HG03175 (cell line): ENCODE results near the gene DDX51.

ENCODE experiments used
- ATAC-seq: cut with Tn5 transposase; IDR thresholded peaks from one replicate; pipeline ENCODE4 v1.9.1; 2021; ENCODE audit warnings: mild to moderate bottlenecking, moderate library complexity; ENCODE audit not compliant: unreplicated experiment

The DDX51 gene

DNA sequence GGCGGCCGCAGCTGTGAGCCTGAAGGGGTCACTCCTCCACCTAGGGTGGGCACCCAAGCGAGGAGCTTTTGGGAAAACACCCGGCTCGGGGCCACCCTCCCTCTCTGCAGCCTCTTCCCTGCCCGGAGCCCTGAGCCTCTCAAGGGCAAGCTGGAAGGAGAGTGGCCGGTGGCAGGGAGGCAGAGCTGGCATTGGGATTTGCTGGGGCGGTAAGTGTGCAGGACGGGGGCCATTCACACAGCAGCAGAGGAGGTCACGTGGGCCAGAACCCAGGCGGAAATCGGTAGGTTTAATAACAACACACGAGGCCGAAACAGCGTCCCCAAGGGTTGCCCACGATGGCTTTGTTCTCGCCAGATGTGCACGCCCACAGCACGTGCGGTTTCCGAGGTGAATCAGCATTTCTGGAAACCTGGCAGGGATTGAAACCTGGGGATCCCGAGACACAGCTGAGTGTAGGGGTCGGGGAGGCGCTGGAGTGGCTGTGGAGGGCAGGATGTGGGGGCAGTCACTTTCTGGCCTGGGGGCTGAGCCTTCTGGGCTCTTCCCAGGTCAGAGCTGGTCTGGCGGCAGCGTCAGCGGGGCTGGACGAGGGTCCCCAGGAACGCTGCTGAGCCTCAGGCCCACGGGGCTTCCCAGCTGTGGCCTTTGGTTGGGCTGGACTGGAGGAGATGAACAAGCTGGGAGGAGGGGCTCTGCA, 23.6 kb upstream of the DDX51 start:
- ATAC-seq, result no peak

DNA sequence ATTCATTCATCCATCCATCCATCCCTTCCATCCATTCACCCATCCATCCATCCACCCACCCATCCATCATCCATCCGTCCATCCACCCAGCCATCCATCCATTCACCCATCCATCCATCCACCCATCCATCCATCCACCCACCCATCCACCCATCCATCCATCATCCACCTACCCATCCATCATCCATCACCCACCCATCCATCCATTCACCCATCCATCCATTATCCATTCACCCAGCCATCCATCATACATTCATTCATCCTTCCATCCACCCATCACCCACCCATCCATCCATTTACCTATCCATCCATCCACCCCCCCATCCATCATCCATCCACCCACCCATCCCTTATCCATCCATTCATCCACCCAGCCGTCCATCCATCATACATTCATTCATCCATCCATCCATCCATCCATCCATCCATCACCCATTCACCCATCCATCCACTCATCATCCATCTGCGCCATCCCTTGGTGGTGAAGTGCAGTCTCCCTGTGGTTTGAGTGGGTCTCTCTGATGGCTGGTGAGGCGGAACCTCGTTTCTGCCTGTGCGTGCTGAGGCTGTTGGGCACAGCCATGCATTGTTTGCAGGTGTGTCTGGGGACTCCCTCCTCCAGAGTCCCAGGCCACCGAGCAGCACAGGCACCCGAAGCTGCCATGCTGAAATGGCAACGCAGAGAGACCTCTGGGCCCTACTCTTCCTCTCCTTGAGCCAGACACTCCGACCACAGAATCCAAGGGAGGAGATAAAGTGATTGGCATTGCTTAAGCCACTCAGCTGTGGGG, 22.9 kb upstream of the DDX51 start:
- no peak for ATAC-seq

DNA sequence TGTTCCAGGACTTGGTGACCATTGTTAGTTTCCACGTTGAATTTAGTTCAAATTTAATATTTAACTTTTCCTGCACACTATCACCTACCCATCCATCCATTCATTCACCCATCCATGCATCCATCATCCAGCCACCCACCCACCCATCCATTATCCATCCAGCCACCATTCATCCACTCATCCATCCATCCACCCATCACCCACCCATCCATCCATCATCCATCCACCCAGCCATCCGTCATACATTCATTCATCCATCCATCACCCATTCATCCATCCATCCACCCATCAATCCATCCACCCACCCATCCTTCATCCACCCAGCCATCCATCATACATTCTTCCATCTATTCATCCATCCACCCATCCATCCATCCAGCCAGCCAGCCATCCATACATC, 22.0 kb upstream of the DDX51 start:
- ATAC-seq, result no peak

DNA sequence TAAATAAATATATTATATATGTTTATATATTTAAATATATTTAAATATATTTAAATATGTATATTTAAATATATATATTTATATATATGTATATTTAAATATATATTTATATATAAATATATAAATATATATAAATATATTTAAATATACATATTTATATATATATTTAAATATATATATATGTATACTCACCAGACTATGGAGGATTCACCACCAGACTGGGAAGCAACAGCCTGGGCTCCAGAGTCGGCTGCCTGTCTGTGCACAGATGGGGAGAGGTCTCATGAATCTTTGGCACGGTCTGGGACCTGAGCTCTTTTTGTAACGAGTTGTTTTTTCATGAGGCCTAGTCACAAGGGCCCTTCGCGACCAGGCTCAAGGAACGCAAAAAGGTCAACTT, 21.5 kb upstream of the DDX51 start:
- no peak for ATAC-seq

DNA sequence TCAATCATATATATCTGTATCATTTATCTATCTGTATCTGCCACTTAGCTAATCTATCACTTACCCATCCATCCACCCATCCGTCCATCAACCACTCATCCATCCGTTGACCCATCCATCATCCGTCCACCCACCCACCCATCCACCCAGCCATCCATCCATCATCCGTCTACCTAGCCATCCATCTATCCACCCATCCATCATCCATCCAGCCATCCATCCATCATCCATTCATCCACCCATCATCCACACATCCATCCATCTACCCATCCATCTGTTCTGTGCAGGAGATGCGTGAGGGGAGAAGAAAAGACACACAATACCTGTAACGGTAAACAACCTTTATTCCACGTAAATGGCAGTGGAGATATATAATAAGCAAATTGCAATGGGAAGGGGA, 20.3 kb upstream of the DDX51 start:
- ATAC-seq, result no peak

DNA sequence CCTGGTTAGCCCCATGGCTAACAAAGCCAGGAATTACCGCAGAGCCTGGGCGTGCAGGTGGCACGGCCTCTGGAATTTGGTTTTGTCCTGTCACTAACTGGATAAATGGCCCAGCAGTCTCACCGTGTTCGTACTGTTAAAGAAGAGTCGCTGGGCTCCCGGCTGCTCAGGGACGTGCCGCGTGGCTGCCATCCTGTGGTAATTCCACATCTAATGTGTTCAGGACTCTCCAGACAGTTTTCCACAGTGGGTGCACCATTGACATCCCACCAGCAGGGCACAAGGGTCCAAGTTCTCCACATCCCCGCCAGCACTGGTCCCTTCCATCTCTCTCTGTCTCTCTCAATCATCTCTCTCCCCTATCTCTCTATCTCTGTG, 19.8 kb upstream of the DDX51 start:
- no peak for ATAC-seq

DNA sequence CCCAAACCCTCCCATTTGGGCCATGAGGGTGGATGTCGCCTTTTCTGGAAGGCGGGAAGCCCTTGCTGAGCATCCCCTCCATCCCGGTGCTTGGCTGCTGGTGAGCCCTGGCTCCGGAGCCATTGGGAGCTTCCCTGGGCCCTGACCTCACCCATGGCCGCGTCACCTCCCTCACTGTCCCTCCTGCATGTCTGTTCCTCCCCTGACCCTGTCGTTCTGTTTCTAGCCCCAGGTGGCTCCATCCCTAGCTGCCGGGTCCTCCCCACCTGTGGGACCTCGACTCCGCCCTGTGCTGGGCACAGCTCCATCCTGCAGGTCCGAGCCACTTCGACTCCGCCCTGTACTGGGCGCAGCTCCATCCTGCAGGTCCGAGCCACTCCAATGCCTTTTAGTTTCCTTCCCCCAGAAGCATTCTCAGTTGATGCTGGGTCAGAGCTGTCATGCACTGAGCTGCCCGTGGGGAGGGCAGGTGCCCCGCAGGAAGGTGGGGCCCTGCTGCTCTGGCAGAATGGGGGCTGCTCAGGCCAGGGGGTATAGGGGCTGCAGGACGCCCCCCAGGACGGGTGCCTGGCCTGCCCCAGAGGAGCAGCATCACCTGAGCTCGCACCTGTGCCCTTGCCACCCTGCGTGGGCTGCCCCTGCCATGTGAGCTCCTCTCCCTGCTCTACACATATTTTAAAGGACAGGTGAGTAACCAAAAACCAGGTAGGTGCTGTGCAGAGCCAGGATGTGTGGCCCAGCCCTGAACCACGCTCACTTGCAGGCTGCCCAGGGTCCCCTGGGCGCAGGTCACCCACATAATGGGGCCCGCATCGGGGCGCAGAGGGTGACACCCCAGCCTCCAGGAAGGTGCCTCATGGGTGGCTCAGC, 19.2 kb upstream of the DDX51 start:
- ATAC-seq, result no peak

DNA sequence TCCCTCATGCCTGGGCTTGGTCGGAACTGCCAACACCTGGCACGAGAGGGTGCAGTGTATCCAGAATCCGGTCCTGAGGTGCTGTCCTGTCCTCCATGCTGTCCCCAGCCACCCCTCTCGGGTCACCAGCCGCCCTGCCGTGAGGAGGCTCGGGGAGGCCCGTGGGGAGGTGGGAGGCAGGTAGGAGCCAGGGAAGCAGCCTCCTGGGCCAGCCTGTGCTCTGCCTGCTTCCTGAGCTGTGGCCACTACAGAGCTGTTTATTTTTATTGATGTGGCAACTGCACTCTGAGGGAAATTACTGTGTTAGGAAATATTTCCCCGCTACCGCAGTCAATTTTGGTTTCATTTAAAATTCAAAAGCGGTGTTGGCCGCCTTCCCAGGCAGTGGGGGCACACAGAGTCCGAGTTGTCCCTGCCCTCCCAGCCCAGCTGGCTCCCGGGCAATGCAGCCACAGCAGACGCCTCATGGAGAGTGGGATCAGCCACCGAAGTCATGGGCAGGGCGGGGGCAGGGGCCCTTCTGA, 18.5 kb upstream of the DDX51 start:
- no peak for ATAC-seq

DNA sequence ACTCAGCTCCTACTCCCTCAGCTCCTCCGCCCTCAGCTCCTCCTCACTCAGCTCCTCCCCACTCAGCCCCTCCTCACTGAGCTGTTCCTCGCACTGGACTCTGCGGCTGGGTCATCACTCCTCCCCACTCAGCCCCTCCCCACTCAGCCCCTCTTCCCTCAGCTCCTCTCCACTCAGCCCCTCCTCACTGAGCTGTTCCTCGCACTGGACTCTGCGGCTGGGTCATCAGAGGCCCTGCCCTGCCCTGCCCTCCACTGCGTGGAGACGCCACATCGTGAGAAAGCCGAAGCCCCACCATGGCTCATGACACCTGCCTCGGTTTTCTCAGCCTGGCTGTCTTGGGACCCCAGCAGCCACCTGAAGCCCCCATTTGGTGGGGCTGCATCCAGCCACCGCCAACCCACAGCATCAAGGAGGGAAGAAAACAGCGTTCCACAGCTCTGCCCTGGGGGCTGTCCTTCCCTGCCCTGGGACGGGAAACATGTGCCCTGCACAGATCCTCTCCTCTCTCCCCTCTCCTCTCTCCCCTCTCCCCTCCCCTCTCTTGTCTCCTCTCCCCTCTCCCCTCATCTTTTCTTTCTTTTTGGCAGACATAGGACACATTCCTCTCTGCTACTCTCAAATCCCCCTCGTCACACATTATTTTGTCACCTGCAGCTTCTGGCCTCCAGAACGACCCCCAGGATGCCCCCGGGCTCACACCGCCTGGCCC, 17.8 kb upstream of the DDX51 start:
- no peak for ATAC-seq

DNA sequence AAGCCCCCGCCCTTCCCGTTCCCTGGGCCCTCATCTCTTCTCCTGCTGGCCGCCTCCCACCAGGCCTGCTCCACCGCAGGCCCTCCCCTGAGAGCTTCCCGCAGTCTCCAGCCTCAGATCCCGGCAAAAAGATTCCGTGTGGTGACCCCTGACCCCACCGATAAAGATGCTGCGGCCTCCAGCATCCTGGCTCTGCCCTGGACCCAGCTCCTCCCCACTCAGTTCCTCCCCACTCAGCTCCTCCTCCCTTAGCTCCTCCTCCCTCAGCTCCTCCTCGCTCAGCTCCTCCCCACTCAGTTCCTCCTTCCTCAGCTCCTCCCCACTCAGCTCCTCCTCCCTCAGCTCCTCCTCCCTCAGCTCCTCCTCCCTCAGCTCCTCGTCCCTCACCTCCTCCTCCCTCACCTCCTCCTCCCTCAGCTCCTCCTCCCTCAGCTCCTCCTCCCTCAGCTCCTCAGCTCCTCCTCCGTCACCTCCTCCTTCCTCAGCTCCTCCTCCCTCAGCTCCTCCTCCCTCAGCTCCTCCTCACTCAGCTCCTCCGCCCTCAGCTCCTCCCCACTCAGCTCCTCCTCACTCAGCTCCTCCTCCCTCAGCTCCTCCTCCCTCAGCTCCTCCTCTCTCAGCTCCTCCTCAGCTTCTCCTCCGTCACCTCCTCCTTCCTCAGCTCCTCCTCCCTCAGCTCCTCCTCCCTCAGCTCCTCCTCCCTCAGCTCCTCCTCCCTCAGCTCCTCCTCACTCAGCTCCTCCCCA, 17.1 kb upstream of the DDX51 start:
- ATAC-seq, result no peak

DNA sequence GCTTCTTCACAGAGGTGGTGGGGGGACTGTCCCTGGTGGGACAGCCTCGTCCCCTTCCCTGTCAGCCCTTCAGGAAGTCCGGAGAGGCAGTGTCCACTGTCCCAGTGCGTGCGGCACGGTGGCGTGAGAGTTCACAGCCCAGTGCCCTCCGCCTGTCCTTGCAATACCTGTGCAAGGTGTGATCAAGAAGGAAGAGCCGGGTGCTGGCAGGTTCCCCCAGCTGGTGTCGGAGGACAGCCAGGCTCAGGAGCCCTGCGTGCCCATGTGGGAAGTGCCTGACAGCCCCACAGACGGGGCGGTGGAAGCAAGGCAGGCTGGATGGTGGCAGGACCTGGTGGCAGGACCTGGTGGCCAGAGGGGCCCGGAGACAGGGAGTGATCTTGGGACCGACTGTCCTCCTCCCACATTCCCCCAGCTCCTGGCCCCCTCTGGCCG, 16.5 kb upstream of the DDX51 start:
- ATAC-seq, result no peak

DNA sequence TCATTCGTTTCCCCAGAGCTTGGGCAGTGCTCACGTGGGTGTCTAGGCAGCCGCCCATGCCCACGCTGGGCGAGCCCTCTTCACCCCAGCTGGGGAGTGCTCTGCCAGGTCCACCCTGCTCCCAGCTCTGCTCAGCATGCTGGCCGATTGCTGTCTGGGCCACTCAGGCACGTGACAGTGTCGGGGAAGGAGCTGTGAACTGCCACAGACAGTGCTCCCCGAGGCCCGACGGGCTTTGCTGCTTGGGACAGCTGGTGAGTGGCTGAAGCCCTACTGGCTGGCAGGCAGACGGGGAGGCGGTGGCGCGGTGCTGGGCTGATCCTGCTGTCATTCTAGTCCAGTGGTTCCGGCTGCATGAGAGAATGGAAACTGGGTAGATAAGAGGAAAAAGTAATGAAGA, 15.9 kb upstream of the DDX51 start:
- no peak for ATAC-seq

DNA sequence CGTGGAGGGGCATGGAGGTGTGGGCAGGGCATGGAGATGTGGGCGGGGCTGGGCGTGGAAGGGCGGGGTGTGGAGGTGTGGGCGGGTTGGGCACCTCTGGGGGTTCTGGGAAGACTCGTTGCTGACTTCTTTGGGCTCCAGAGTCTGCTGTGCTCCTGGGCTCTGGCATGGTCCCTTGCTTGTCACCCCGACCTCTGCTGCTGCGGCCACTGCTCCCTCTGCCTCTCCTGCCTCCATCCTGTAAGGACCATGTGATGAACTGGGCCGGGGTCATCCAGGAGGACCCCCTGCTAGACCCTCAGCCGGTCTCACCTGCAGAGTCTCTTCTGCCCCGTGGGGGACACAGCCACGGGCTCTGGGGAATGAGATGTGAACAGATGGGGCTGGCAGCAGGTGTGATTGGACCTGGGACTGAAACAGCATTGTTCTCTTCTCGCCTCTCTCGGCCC, 15.5 kb upstream of the DDX51 start:
- no peak for ATAC-seq

DNA sequence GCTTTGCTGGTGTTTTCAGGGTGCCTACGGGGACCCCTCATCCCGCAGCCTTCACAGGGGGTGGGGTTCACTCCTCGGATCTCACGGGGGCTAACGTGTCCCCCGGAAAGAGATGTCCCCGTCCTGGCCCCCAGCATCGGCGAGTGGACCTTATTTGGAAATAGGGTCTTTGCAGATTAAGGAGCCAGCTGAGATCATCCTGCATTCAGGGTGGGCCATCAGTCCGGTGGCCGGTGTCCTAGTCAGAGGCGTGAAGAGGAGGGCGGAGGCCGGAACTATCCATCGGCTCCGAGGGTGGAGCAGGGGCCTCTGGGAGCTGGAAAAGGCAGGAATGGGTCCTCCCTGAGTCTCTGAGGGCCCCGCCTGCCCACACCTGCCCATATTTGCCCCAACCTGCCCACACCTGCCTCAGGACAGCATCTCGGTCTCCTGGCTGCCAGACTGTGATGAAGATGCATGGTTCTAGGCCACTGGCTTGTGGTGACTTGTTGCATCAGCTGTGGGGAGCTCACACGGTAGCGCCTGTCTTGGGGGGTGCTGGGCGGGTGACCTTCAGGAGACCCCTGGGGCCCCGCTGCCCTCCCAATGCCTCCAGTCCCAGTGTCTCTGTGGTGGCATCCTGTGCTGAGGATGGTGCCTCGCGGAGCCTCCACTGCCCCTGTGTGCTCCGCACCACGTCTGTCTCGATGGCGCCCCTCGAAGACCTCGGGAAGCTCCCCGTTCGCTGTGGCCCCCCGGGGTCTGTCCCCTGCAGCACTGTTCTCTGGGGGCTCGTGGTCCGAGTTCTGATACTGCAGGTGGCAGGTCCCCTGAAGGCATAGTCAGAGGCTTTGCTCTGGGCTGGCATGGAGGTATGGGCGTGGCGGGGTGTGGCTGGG, 14.8 kb upstream of the DDX51 start:
- no peak for ATAC-seq

DNA sequence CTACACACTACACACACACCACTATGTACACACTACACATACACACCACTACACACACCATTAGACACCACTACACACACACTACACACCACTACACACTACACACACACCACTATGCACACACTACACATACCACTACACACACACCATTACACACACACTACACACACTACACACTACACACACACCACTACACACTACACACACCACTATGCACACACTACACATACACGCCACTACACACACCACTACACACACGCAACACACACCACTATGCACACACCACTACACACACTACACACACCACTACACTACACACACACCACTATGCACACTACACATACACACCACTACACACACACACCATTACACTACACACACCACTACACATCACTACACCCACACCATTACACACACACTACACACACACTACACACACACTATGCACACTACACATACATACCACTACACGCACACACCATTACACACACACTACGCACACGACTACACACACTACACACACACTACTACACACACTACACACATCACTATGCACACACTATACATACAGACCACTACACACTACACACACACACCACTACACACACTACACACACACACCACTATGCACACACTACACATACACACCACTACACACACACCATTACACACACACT, 13.8 kb upstream of the DDX51 start:
- no peak for ATAC-seq

DNA sequence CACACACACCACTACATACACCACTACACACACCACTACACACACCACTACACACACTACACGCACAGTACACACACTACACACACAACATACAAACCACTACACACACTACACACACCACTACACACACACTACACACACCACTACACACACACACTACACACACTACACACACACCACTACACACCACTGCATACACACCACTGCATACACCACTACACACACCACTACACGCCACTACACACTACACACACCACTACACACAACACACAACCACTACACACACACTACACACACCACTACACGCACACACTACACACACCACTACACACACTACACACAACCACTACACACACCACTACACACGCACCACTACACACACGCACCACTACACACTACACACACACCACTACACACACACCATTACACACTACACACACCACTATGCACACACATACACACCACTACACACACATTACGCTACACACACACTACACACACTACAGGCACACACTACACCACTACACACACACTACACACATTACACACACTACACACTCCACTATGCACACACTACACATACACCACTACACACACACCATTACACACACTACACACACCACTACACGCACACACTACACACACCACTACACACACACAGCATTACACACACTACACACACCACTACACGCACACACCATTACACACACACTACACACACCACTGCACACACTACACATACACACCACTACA, 12.6 kb upstream of the DDX51 start:
- no peak for ATAC-seq

DNA sequence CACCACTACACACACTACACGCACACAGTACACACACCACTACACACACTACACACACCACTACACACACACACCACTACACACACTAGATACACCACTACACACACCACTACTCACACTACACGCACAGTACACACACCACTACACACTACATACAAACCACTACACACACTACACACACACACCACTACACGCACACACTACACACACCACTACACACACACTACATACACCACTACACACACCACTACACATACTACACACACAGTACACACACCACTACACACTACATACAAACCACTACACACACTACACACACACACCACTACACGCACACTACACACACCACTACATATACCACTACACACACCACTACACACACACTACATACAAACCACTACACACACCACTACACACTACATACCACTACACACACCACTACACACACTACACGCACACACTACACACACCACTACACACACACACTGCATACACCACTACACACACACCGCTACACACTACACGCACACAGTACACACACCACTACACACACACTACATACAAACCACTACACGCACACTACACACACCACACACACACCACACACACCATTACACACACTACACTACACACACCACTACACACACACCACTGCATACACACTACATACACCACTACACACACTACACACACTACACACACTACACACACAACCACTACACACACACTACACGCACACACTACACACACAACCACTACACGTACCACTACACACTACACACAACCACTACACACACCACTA, 11.9 kb upstream of the DDX51 start:
- ATAC-seq, result no peak
